Stimulated activated CD8-positive, alpha-beta memory T cell treated with anti-CD3 and anti-CD28 coated beads, Interleukin-12 subunit alpha, Interleukin-12 subunit beta, amount 100 ng/mL, for 24 hours (primary cell): Measurements from ENCODE around the gene FAM222B.
A peak's percentile ranks its signal among the peaks of the same experiment; 100 is the strongest.
"Not testable (repeated sequence)": the region's sequence is repeated elsewhere in the genome, so short reads cannot be mapped to it uniquely, and the experiment has no call there.

Experiments
- DNase-seq: peaks from one replicate; pipeline ENCODE4 v3.0.0-alpha.2; 2020; ENCODE audit errors: extremely low read depth

Gene FAM222B

DNA sequence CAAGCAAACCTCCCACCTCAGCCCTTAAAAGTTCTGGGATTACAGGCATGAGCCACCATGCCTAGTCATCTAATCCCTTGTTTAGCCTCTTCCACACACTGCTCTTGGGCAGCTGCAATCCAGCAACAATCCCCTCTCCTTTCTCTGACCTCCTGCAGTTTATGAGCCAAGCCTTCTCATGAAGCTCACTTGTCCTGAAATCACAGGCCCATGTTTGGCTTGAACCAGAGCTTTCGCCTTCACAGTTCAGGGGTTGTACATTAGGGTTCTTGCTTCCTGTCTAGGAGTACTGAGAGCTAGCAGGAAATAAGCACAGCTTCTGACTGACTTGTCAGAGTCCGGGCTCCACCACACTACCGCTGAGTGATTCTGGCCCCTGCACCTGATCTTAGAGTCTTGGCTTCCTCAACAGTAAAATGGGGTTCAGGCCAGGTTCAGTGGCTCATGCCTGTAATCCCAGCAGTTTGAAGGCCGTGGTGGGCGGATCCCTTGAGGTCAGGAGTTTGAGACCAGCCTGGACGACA is 28.5 kb upstream of the FAM222B start:
- no peak for DNase-seq

DNA sequence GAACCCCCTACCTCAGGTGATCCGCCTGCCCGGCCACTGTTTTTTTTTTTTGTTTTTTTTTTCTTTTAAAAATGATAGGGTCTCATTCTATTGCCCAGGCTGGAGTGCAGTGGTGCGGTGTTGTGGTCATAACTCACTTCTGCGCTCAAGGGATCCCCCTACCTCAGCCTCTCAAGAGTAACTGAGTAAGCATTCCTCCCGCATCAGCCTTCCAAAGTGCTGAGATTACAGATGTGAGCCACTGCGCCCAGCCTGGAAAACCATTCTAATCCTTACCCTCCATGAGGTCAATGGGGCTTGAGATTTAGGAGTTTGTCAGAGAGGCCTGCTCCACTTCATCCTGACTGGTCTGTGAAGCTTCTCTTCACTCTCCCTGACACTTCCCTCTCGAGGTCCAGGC is 24.7 kb upstream of the FAM222B start:
- DNase-seq: no peak

DNA sequence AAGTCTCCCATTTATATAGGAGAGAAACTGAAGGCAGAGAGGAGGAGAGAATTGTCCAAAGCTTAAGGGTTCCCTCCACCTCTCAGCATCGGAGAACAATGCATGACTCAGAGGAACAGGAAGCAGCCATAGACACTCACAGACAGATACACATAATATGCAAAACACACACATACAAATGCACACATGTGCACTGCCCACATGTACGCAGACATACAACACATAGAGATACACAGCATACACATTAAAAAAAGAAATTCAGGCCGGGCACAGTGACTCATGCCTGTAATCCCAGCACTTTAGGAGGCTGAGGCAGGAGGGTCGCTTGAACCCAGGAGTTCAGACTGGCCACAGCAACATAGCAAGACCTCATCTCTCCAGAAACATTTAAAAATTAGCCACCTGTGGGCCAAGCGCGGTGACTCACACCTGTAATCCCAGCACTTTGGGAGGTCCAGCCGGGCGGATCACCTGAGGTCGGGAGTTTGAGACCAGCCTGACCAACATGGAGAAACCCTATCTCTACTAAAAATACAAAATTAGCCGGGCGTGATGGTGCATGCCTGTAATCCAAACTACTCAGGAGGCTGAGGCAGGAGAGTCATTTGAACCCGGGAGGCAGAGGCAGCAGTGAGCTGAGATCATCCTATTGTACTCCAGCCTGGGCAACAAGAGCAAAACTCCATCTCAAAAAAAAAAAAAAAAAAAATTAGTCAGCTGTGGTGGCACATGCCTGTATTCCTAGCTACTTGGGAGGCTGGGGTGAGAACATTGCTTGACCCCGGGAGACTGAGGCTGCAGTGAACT is 23.6 kb upstream of the FAM222B start:
- DNase-seq: no peak

DNA sequence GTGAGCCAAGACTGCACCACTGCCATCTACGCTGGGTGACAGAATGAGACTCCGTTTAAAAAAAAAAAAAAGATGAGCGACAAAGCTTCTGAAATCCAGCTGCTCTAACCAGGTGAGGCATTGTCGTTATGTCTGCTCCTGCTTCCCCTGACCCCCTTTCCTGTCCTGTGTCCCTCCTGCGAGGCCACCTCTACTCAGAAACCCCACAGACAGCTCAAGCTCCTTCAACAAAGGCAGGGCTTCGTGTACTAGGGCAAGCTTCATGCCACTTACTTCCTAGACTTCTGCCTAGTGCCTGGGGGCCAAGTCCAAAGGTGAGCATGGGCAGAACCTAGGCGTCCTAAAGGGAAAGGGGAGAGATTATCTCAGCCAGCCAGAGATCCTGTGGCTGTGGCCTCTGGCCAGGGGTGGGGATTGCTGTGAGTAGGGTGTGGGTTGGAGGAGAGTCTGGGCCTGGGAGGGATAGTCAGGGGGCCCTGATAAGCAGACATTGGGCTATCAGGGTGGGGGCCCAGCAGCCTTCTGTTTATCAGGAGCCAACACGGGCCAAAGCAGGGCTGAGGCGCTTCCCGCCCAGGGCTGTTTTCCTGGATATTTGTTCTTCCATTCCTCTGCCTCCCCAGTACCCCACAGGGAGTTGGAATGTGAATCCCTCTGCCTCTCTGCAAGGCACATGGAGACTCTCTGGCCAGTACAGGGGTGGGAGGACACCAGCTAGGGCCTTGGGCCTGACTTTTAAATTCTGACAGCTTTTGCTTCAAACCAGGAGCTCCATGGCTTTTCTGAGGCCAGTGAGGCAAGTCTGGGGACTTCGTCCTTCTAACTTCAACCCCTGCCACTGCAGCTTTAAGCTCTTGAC is 22.6 kb upstream of the FAM222B start:
- DNase-seq: no peak

DNA sequence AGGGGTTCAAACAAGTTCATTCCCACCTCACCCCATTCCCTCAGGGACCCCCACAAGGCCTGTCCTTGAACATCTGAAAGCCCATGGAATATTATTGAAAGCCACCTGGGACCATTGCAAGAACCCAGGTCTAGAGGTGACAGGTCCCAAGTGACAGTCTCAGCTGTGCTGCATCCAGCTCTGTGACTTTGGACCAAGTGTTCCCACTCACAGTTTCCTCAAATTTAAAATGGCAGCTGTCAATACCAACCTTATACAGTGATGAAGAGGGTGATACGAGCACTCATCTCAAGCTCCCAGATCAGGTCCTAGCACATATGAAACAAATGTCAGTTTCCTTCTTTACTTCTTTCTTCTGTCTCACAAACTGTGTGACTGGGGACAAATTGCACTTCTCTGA is 21.4 kb upstream of the FAM222B start:
- DNase-seq: no peak

DNA sequence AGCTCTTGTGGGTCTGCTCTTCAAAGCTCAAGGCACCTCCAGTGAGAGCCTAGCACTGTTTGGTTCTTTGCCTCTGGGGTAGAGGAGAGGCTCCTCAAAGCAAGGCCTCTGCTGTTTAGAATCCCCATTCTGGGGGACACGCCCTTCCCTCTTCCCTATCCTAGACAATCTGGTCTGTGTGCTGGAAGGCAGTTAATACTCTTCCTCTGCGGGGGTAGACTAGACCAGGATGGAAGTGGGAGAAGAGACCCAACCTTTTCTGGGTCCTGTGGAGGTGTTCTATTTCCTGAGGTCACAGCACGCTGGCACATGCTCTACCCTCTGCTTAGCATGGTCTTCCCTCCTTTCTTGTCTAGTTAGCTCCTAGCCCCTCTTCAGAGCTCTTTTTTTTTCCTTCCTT is 20.0 kb upstream of the FAM222B start:
- DNase-seq: no peak

DNA sequence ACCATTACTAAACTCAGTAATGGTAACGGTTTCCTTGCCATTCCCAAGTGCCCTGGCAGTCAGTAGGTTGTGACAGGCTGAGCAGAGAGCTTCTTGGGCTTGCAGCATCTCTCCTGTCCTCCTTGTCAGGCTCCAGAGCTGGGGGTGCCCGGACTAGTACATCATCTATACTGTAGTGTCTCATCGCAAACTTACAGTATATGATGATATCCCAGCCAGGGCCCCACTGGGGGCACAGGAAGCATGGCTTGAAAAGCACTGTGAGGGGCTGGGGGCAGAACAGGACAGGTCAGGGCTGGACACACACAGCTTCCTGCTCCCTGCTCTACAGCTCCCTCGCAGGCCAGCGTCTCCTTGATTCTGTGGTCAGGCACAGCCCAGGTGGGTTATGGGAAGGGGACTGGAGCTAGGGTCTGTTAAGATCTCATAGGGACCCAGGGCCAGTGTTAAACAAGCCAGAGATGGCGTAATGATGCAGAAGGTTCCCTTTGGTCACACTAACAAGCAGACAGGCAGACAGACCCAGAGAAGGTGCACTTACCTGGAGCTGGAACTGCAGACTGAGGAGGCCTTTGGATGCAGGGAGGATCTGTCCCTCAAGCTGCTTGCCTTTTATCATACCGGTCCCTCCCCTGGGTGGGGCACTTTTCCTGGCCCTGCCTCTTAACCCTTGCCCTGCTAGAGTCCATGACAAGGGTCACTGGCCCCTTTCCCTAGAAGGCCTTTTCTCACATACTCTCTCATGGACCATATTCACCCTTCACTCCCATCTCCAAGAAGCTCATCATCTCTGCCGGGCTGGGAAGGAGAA is 19.0 kb upstream of the FAM222B start:
- DNase-seq: no peak

DNA sequence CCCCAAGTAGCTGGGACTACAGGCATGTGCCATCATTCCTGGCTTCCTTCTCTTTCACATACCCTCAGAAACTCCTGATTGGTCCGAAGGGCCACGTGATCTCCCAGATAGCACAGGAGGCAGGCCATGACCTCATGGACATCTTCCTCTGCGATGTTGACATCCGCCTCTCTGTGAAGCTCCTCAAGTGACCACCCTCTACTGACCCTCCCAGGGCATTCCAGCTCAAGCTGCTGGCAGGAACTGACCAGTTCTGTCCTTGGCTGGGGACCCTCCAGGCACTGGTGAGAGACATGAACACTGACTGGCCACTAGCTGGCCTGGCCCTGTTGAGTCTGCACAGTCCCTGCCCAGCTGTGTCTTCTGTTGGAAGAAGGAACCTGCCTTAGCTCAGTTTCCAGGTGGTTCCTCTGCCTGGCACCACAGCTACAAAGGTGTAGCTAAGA is 17.8 kb upstream of the FAM222B start:
- DNase-seq: no peak

DNA sequence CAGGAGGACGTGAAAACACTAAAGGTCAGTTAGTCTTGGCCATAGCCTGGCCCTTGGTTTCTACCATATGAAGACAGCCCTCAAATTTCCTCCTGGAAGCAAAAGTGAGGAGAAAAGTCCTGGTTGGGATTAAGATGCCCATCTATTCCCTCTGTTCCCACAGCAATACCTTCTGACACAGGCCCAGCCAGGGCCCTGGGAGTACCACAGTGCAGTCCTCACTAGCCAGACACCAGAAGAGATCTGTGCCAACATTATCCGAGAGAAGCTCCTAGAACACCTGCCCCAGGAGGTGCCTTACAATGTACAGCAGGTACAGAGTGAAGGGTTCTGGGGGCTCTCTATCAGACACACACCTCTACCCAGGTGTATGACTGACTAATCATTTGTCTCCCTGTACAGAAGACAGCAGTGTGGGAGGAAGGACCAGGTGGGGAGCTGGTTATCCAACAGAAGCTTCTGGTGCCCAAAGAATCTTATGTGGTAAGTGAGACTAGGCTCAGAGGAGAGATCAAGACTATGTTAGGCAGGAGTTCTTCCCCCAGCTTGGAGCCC is 16.3 kb upstream of the FAM222B start:
- DNase-seq: no peak

DNA sequence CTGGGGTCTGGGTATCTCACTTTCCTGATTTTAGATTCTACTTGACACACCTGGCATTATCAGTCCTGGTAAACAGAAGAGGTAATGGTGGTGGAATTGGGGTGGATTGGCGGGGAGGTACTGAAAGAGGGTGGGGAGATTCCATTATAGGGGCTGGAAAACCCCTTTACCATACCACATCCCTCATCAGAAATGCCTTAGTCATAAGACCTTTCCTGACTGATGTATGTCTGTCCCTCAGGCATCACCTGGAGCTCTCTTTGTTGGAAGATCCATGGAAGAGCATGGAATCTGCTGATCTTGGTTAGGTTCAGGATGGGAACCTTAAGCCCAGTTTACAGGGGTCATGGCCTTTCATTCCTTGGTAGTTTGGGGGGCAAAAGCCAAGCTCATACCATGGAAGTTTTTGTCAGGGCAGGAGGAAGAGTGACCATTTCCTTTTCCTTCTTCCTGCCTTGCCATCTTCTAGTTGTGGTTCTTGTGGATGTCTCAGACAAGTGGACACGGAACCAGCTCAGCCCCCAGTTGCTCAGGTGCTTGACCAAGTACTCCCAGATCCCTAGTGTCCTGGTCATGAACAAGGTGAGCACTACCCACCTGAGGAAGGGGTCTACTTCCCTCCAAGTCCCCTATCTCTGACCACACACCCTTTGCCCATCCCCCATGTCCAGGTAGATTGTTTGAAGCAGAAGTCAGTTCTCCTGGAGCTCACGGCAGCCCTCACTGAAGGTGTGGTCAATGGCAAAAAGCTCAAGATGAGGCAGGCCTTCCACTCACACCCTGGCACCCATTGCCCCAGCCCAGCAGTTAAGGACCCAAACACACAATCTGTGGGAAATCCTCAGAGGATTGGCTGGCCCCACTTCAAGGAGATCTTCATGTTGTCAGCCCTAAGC is 15.6 kb upstream of the FAM222B start:
- no peak for DNase-seq

DNA sequence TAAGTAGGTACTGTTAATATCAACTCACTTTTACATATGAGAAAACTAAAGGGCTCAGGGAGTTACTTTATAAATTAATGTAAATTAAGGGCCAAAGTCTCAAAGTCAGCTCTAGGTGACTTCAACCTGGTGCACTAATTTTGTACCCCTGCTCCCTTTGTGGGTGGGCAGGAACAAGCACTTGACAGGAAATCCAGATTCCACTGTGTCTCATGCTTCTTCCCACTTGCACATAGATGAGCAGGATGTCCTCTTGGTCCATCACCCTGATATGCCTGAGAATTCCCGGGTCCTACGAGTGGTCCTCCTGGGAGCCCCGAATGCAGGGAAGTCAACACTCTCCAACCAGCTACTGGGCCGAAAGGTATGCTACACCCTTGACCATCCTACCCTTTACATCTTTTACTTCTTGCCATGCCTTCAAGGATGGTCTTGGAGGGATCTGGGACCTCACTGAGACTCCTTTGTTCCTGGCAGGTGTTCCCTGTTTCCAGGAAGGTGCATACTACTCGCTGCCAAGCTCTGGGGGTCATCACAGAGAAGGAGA is 13.5 kb upstream of the FAM222B start:
- no peak for DNase-seq

DNA sequence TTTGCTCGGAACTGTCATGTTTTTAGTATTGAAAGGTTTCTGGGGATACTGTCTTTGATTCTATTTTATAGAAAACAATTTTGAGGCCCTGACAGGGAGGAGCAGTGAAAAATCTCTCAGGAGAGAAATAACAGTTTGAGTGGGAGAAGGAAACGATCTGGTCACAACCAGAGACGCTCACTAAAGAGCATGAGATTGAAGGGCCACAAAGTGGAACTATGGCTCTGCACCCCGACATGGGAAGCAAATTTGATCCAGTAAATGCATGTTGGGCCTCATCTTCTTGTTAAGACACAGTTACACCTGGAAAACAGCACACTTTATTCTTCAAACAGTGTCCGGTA is 12.7 kb upstream of the FAM222B start:
- no peak for DNase-seq

DNA sequence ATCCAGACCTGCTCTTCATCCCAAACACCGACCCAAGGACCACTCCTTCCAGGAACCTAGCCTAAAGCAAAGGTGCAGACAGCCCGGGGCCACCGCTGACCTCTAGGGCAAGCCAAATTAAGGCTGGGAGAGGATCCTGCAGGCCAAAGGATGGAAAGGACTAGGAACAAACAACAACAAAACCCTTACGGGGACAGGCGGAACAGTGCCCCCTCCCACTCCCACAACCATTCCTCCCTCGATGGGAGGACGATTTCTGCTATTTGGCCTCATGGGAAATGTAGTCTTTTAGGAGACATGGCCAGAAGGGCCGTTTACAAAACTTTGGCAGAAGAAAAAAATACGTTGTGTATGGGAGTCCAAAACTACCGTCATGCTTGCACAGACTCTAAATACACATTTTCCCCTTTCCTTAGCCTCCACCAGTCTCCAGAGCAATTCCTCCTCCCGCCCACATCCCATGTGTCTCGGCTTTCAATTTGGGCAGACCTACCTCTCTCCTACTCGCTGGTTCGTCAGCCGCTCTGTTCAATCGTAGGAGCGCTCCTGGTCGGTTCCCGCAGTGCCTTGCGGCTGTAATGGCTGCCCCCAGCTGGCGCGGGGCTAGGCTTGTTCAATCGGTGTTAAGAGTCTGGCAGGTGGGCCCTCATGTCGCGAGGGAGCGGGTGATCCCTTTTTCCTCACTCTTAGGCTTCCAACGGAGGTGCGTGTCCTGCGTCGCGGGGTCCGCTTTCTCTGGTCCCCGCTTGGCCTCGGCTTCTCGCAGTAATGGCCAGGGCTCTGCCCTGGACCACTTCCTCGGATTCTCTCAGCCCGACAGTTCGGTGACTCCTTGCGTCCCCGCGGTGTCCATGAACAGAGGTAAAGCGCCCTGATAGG is 12.1 kb upstream of the FAM222B start, which contains the start of gene ERAL1:
TSS of gene ERAL1 (plus strand) at position 560 of the 879 bp plus-strand sequence. CDS start at position 579, 19 bp downstream.
- peak; percentile 58 for DNase-seq

DNA sequence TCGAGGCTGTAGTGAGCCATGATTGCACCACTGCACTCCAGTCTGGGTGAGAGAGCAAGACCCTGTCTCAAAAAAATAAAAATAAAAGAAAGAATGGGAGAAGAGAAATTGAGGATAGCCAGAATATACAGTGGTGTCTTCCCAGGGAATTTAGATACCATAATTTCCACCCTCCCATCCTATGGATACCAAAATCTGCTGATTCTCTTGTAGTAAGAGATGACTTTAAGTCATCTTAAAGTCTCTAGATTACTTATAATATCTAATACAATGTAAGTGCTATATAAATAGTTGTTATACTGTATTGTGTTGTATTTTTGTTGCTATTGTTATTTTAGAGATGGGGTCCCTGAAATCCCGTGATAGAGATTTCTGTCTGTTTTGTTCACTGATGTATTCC is 10.7 kb upstream of the FAM222B start:
- no peak for DNase-seq

DNA sequence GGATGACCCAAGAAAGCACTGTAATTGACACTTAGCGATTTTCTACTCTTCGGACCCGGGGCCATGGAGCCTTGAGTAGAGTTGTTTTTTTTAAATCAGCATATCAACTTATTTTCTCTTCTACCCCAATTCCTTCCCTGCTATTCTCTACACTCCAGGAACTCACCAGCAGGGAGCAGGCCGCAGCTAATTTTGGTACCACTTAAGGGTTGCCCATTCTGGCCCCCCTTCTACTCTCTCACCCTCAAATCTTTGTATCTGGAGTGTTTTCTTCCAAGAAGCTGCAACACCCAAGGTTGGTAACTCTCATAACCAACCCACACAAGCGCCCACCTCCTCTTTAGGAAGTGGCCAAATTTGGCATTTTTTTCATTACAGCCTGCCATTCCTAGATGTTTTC is 6.7 kb upstream of the FAM222B start:
- DNase-seq: no peak

DNA sequence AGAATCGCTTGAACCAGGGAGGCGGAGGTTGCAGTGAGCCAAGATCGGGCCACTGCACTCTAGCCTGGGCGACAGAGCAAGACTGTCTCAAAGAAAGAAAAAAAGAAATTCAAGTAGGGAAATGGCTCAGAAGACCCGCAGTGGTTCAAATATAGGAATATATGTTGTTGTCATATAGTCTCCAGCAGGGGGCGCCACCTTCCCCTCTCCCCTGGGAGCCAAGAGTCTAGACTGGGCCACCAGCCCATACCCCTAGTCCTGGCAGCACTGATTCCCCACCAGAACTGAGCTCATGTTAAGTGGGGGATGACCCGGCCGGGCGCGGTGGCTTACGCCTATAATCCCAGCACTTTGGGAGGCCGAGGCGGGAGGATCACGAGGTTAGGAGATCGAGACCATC is 6.1 kb upstream of the FAM222B start:
- DNase-seq: peak; percentile 32

DNA sequence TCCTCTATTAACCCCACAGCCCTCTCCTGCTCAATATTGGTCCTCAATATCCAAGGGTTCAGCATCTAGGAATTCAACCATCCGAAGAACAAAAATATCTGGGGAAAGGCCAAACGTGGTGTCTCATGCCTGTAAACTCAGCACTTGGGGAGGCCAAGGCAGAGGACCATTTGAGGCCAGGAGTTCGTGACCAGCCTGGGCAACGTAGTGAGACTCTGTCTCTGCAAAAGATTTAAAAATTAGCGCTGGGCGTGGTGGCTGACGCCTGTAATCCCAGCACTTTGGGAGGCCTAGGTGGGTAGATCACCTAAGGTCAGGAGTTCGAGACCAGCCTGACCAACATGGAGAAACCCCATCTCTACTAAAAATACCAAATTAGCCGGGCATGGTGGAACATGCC is 4.1 kb upstream of the FAM222B start:
- DNase-seq: not testable (repeated sequence)

DNA sequence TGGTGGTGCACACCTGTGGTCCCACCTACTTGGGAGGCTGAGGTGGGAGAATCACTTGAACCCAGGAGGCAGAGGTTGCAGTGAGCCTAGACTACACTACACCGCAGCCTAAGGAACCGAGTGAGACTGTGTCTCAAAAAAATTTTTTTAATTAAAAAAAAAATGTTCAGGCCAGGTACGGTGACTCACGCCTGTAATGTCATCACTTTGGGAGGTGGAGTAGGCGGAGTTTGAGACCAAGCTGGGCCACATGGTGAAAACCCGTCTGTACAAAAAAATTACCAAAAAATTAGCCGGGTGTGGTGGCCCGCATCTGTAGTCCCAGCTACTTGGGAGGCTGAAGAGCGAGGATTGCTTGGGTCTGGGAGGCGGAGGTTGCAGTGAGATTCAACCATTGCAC is 3.6 kb upstream of the FAM222B start:
- no peak for DNase-seq

DNA sequence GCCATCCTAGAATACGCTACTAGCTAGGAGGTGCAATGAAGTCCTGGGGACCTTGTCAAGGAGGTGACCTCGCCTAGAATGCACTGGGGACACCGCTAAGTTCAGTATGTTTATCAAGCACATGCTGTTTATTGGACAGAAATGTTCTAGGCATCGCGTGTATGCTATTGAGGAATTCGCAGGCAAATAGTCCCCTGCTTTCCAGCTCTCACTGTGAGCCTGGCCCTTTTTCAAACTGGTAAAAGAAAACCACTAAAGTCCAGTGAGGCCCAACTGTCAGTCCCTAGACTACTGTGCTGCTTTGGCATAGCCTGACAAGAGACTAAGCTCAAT is 1.2 kb upstream of the FAM222B start:
- no peak for DNase-seq
